ENCODE data around the gene RBM7.

The RBM7 gene

DNA sequence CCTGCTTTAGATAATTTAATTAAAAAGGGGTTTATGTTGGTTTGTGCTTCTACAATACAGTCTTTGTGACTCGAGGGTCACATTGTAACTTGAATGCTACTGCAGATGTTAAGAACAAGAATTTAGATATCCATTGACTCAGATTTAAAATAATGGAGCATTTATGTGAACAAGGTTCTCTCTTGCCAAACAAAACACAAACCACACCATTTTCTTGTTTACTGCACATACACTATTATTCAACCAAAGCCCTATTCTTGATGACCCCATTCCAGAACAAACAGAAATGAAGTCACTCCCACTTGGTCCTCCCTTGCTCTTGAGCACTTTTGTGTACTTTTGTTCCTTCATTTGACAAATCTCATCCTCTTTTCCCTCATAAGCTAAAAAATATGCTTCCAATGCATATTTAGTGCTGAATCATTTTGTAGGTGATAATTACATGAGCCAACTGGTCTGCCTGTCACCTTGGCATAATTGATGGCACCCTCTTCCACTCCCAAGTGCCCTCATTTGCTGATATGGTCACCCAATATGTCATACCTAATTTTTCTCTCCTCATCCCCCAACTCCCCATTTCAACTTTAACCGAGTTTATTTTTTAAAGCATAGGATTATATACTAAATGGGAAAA is 3.0 kb upstream of the RBM7 start:
- no peak for DNase-seq (ENCODE audit: extremely low read depth, low read depth)
- TF ChIP-seq, protein P1, sequence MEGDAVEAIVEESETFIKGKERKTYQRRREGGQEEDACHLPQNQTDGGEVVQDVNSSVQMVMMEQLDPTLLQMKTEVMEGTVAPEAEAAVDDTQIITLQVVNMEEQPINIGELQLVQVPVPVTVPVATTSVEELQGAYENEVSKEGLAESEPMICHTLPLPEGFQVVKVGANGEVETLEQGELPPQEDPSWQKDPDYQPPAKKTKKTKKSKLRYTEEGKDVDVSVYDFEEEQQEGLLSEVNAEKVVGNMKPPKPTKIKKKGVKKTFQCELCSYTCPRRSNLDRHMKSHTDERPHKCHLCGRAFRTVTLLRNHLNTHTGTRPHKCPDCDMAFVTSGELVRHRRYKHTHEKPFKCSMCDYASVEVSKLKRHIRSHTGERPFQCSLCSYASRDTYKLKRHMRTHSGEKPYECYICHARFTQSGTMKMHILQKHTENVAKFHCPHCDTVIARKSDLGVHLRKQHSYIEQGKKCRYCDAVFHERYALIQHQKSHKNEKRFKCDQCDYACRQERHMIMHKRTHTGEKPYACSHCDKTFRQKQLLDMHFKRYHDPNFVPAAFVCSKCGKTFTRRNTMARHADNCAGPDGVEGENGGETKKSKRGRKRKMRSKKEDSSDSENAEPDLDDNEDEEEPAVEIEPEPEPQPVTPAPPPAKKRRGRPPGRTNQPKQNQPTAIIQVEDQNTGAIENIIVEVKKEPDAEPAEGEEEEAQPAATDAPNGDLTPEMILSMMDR (IDR thresholded peaks at IDR 0.05; ENCODE audit: low read depth, low read length), result no peak

DNA sequence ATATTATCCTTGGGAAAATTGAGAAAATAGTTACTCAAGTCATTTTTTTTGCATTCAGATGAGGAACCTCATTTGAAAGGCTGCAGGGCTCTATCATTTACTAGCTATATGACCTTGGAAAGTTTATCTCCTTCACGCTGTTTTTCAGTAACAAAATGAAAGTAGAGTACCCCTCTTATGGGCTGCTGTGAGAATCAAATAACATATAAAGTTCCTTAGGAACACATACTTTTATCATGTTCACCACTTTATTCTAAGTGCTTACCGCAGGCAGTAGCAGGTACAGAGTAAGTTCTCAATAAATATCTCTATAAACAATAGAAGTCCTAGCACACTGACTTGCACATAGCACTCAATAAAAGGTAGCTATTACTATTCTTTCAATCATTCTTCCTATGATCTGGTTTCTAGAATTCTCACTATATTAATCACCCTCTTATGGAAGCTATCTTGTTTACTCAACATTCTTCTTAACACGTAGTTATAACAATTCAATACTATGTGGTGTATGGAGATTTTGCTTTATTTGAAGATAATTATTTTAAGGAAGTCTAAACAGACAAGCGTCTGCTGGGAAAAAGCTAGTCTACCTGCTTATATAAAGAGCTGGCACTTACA is 2.1 kb upstream of the RBM7 start:
- DNase-seq (ENCODE audit: extremely low read depth, low read depth), result no peak

GRCh38 chr11:114399490-114400215 is 813 bp upstream of the RBM7 start:
- TF ChIP-seq, protein P1 (IDR thresholded peaks at IDR 0.05; ENCODE audit: low read depth, low read length), result no peak
- DNase-seq (ENCODE audit: extremely low read depth, low read depth), result peak; percentile 16

More for the DNA sequence above, 2.1 kb upstream of the RBM7 start:
- TF ChIP-seq, protein P1 (IDR thresholded peaks at IDR 0.05; ENCODE audit: low read depth, low read length), result no peak

DNA sequence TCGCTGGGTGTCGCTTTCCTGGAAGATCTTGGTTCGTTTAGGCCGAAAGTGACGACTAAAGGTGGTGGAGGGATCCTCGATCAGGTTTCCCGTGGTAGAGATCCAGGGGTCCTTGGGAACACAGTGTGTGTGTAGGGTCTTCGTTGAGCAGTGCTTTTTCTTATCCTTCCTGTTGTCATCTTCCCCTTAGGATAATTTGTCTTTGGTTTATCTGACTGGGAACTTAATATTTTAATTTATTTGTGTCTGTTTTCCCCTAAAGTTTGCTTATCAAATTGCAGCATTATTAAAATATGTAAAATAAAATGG is 403 bp downstream of the RBM7 start:
- TF ChIP-seq, protein P1 (IDR thresholded peaks at IDR 0.05; ENCODE audit: low read depth, low read length), result no peak
- DNase-seq (ENCODE audit: extremely low read depth, low read depth), result no peak

DNA sequence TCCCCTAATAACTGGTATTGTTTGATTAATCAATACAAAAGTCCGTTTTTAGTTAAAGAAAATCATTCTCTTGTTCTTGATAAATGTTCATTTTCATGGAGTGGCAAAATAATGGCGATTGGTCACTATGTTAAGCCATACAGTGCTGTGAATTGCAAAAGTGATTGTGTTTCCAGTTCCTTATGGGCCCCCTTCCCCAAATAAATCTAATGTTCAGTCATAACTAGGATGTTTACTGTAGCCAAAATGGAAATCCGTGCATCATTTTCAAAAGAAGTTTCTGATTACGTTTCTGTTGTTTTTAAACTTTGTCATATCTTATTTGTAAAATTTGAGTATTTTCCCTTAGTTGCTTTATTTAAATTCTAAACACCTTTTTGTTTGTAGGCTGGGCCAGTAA is 845 bp downstream of the RBM7 start:
- DNase-seq (ENCODE audit: extremely low read depth, low read depth), result no peak
- TF ChIP-seq, protein P1 (IDR thresholded peaks at IDR 0.05; ENCODE audit: low read depth, low read length), result no peak

DNA sequence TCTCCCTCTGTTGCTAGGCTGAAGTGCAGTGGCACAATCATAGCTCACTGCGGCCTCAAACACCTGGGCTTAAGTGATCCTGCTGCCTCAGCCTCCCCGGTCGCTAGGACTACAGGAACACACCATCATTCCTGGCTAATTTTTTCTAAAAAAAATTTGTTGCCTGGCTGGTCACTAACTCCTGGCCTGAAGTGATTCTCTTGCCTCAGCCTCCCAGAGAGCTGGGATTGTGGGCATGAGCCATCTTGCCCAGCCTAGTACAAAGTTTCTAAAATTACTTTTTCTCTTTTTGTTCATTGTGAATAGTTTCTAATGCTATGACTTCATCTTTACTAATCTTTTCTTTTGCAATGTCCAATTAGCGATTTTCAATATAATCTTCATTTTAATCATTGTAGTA is 12.5 kb downstream of the RBM7 start:
- TF ChIP-seq, protein P1 (IDR thresholded peaks at IDR 0.05; ENCODE audit: low read depth, low read length), result no peak
- DNase-seq (ENCODE audit: extremely low read depth, low read depth), result no peak

DNA sequence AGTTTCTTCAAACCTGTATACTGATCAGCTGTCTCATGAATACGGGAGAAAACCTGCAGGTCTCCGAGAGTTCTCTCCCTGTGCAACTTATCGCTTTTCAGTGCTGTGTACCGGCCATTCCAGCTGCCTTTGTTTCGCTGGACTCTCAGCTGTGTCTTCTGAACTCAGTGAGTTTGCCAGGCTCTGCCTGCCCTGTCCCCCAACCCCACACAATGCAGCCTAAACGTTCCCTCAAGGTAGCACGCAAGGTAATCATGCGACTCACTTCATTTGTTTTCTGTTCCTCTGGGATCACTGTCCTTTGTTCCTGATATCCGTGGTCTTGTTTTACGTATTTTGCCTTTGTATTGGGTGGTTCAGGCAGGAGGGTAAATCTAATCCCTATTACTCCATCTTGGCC is 13.5 kb downstream of the RBM7 start:
- TF ChIP-seq, protein P1 (IDR thresholded peaks at IDR 0.05; ENCODE audit: low read depth, low read length), result no peak
- no peak for DNase-seq (ENCODE audit: extremely low read depth, low read depth)

All from AG09319 (cell line).